Calu3 (cell line): ENCODE results near the gene SPRY2. TPM values are rescaled to one million over a fixed set of nuclear protein-coding genes. Genes with fewer than 3 reads are reported as not detected.
"Not testable (repeated sequence)": the region's sequence is repeated elsewhere in the genome, so short reads cannot be mapped to it uniquely, and the experiment has no call there.

Experiments used
- BruUV-seq: library from RNA; stranded (reverse); fragments of 400-500 nt; replicated peaks from 2 replicates; lab custom pipeline; 2021; lab: Mats Ljungman, UMichigan
- CTCF ChIA-PET: fragments of 300-600 bp; sonication (Branson Sonifier 250); formaldehyde crosslinking; loops from one replicate; lab custom pipeline; 2022; ENCODE audit warnings: antibody characterized with exemption; lab: Charles Lee
- DNase-seq: peaks from one replicate; pipeline ENCODE4 v3.0.0; 2022
- H3K27ac Mint-ChIP-seq: one replicate; pipeline ENCODE4 v1.8.0; 2022; ENCODE audit warnings: mixed read lengths; ENCODE audit not compliant: unreplicated experiment
- H3K27me3 Mint-ChIP-seq: one replicate; pipeline ENCODE4 v1.8.0; 2022; ENCODE audit warnings: mixed read lengths; ENCODE audit not compliant: unreplicated experiment
- H3K36me3 Mint-ChIP-seq: one replicate; pipeline ENCODE4 v1.8.0; 2022; ENCODE audit warnings: mild to moderate bottlenecking, moderate library complexity, mixed read lengths; ENCODE audit not compliant: insufficient read depth, unreplicated experiment
- H3K4me1 Mint-ChIP-seq: one replicate; pipeline ENCODE4 v1.8.0; 2022; ENCODE audit warnings: mild to moderate bottlenecking, low read depth, mixed read lengths; ENCODE audit not compliant: unreplicated experiment
- H3K4me3 Mint-ChIP-seq: one replicate; pipeline ENCODE4 v1.8.0; 2022; ENCODE audit warnings: mild to moderate bottlenecking, low read depth, moderate library complexity, mixed read lengths; ENCODE audit not compliant: unreplicated experiment
- H3K9me3 Mint-ChIP-seq: one replicate; pipeline ENCODE4 v1.8.0; 2022; ENCODE audit warnings: low read depth, mixed read lengths; ENCODE audit not compliant: unreplicated experiment
- intact Hi-C: fragments of 100-400 bp; cut with micrococcal nuclease; formaldehyde crosslinking; loops from one replicate; pipeline ENCODE4 v1.10.0; 2022; ENCODE audit not compliant: unreplicated experiment
- total RNA-seq: library from RNA; stranded (reverse); gene quantifications from 2 replicates; pipeline ENCODE4 v1.2.3, GENCODE V29; 2022
- TF ChIP-seq, protein P1 (sequence below): fragments of 200-600 bp; IDR thresholded peaks from one replicate; pipeline ENCODE4 v1.8.0; 2022; ENCODE audit warnings: antibody characterized with exemption; ENCODE audit not compliant: unreplicated experiment

SPRY2 gene
- total RNA-seq, 1 experiment from 2014 or later, result 13.6 TPM

DNA sequence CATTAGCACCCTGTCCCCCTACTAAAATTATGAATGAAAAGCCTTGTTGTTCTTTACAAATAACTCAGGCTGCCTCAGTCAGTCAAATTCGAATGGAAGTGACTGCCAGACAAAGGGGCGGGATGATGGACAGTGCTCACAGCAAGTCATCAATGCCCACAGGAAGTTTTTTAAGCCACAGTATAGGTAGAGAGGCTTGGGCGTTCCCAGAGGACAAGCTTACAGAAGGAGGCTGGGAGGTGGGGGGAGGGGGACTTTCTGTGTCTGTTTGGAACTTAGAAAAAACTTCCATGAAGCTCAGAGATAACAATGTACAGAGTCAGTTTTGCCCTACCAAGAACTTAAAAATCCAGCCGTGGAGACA lies 18.5 kb upstream of the SPRY2 start:
- no TSS peak for BruUV-seq
- CTCF ChIA-PET, result no interaction called here
- Mint-ChIP-seq H3K9me3 (no peaks in the 10 kb centered on the region), H3K36me3 (no peaks in the 10 kb centered on the region), H3K27ac (no peak overlapping the region), H3K4me3 (no peak overlapping the region), H3K27me3 (no peaks in the 10 kb centered on the region), H3K4me1 (no peaks in the 10 kb centered on the region)
- intact Hi-C loops, result no loop called here
- TF ChIP-seq, protein P1, sequence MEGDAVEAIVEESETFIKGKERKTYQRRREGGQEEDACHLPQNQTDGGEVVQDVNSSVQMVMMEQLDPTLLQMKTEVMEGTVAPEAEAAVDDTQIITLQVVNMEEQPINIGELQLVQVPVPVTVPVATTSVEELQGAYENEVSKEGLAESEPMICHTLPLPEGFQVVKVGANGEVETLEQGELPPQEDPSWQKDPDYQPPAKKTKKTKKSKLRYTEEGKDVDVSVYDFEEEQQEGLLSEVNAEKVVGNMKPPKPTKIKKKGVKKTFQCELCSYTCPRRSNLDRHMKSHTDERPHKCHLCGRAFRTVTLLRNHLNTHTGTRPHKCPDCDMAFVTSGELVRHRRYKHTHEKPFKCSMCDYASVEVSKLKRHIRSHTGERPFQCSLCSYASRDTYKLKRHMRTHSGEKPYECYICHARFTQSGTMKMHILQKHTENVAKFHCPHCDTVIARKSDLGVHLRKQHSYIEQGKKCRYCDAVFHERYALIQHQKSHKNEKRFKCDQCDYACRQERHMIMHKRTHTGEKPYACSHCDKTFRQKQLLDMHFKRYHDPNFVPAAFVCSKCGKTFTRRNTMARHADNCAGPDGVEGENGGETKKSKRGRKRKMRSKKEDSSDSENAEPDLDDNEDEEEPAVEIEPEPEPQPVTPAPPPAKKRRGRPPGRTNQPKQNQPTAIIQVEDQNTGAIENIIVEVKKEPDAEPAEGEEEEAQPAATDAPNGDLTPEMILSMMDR, result no peak
- DNase-seq, result no peak

- CTCF ChIA-PET, BruUV-seq, H3K4me3 Mint-ChIP-seq, intact Hi-C loops, H3K4me1 Mint-ChIP-seq, H3K9me3 Mint-ChIP-seq, H3K36me3 Mint-ChIP-seq, DNase-seq, H3K27me3 Mint-ChIP-seq, H3K27ac Mint-ChIP-seq: not testable (repeated sequence)
Measured at GRCh38 chr13:80355496-80356094, 14.7 kb upstream of the SPRY2 start.

DNA sequence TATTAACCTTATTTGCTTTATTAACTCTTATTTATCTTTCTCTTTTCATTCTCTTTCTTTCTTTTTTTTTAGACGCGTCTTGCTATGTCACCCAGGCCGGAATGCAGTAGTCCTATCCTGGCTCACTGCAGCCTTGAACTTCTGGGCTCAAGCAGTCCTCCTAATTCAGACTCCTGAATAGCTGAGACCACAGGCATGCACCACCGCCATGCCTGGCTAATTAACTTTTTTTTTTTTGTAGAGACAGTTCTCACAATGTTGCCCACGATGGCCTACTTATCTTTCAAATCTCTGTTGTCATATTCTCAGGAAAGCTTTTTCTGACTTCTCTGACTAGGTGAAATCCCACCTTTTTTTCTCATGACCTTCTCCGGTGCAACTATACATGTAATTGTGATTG lies 7.8 kb upstream of the SPRY2 start:
- H3K36me3 Mint-ChIP-seq, result no peaks in the 10 kb centered on the region
- H3K4me3 Mint-ChIP-seq, result no peak overlapping the region
- no peak for DNase-seq
- BruUV-seq, result no TSS peak
- no peaks in the 10 kb centered on the region for H3K27me3 Mint-ChIP-seq
- H3K27ac Mint-ChIP-seq, result no peak overlapping the region
- TF ChIP-seq, protein P1, result no peak
- CTCF ChIA-PET, result no interaction called here
- H3K9me3 Mint-ChIP-seq, result no peaks in the 10 kb centered on the region
- intact Hi-C loops, result no loop called here
- H3K4me1 Mint-ChIP-seq, result no peaks in the 10 kb centered on the region

- H3K4me1 Mint-ChIP-seq, result no peaks in the 10 kb centered on the region
- no peak overlapping the region for H3K27ac Mint-ChIP-seq
- no peaks in the 10 kb centered on the region for H3K9me3 Mint-ChIP-seq
- no TSS peak for BruUV-seq
- no peak overlapping the region for H3K4me3 Mint-ChIP-seq
- no peak for DNase-seq
- intact Hi-C loops, result no loop called here
- no peaks in the 10 kb centered on the region for H3K36me3 Mint-ChIP-seq
- H3K27me3 Mint-ChIP-seq, result no peaks in the 10 kb centered on the region
- CTCF ChIA-PET, result no interaction called here
- TF ChIP-seq, protein P1, result no peak
Measured at GRCh38 chr13:80348314-80348713, 7.4 kb upstream of the SPRY2 start.

- Mint-ChIP-seq H3K4me1 (no peaks in the 10 kb centered on the region), H3K4me3 (no peak overlapping the region), H3K9me3 (no peaks in the 10 kb centered on the region), H3K27ac (no peak overlapping the region), H3K27me3 (no peaks in the 10 kb centered on the region), H3K36me3 (no peaks in the 10 kb centered on the region)
- CTCF ChIA-PET, result no interaction called here
- BruUV-seq, result no TSS peak
- DNase-seq, result no peak
- intact Hi-C loops, result no loop called here
- TF ChIP-seq, protein P1, result no peak
Measured at GRCh38 chr13:80345771-80346510, 5.0 kb upstream of the SPRY2 start.

DNA sequence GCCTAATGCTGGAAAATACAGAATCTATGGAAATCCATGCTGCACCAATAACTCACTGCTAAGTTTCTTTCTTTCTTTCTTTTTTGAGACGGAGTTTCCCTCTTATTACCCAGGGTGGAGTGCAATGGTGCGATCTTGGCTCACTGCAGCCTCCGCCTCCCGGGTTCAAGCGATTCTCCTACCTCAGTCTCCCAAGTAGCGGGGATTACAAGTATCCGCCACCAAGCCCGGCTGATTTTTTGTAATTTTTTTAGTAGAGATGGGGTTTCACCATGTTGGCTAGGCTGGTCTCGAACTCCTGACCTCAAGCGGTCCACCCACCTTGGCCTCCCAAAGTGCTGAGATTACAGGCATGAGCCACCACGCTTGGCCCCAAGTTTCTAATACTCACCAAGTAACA lies 3.1 kb upstream of the SPRY2 start:
- H3K27ac Mint-ChIP-seq, DNase-seq, H3K4me3 Mint-ChIP-seq, H3K4me1 Mint-ChIP-seq, H3K36me3 Mint-ChIP-seq, H3K9me3 Mint-ChIP-seq, H3K27me3 Mint-ChIP-seq, BruUV-seq, CTCF ChIA-PET: not testable (repeated sequence)
- intact Hi-C loops, result loop anchor here (5.0 kb wide), 2 partner anchors 212 to 407 kb away; no protein-coding TSS in a partner anchor
